Hematopoietic multipotent progenitor cell treated with erythropoietin and hydrocortisone succinate and interleukin-3 and kit ligand, for 15 days (in vitro differentiated cells): ENCODE results near the gene FOXP1.
"Not testable (repeated sequence)": the region's sequence is repeated elsewhere in the genome, so short reads cannot be mapped to it uniquely, and the experiment has no call there.

Source experiments
- DNase-seq: peaks from one replicate; pipeline ENCODE4 v3.0.0-alpha.2; 2015; ENCODE audit warnings: low spot score

The FOXP1 gene

DNA sequence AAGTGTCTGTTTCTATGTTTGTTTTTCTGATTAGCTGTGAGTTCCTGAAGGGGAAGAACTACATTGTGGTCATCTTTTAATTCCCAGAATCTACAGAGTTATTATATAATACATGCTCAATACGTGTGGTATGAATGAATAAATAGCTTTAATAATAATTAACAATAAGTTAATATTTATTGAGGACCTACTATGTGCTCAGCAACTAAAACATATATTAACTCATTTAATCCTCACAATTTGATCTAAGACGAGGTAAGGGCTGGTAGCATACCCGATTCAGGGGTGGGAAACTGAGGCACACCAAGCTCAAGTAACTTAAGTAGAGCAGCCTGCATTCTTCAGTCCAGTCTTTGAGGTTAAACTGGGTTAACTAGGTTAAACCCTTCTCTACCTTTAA is 553.8 kb downstream of the FOXP1 start:
- no peak for DNase-seq

- no peak for DNase-seq
Measured at GRCh38 chr3:71028802-71029201, 554.7 kb downstream of the FOXP1 start.

DNA sequence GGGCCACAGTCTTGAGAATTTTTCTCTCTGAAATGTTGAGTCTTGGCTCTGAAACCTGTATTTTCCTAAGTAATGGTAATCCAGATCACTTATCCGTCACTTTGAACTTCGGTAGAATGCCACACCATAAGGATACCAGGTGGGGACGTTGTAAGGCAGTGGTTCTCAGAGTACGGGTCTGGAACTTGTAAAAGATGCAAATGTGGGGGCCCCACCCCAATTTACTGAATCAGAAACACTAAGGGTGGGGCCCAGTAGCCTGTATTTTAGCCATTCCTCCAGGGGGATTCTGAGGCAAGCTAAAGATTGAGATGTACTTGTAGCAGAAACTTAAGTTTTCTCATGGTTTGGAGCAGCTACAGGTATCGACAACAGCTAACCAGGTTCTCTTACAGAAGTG is 555.3 kb downstream of the FOXP1 start:
- no peak for DNase-seq

DNA sequence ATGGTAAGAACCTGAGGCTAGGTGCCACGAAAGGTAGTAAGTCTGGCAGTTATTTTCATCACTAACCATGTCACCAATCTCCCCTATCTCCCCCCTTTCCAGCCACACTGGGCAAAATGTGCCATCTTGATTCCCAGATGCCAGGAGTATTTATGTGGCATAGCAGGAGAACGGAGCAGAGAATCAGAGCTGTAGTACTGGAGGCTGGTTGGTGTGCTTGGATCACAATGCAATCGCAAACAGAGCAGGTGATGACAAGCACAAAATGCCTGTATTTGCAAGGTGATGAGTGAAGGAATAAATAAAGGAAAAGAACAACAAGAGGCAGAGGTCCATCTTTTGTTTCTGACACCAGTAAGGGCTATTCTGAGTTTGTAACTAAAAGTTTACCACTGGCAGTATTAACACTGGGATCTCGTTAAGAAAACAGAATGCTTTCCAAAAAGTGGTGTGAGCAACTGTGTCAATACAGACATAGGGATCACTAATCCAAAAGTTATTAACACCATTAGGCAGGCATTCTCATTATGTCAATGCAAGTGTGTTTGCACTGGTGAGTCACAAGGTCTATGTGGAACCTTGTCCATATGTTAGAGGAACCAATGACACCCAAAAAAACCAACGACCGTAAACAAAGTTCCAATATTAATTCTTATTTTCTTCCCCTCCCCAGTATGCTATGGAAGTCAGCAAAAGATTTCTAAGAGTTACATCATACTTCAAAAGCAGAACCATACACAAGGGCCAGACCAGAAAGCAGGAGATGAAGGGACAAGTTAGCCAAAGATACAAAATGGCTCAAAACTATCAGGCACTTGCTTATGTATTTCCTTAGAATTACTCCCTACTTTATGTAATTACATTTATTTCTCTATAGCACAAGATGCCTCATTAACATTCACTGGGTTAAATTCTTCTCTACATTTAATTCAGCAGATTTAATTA is 556.6 kb downstream of the FOXP1 start:
- no peak for DNase-seq

GRCh38 chr3:71025516-71025915 is 558.0 kb downstream of the FOXP1 start:
- no peak for DNase-seq

GRCh38 chr3:71025010-71025409 is 558.5 kb downstream of the FOXP1 start:
- DNase-seq, result no peak

DNA sequence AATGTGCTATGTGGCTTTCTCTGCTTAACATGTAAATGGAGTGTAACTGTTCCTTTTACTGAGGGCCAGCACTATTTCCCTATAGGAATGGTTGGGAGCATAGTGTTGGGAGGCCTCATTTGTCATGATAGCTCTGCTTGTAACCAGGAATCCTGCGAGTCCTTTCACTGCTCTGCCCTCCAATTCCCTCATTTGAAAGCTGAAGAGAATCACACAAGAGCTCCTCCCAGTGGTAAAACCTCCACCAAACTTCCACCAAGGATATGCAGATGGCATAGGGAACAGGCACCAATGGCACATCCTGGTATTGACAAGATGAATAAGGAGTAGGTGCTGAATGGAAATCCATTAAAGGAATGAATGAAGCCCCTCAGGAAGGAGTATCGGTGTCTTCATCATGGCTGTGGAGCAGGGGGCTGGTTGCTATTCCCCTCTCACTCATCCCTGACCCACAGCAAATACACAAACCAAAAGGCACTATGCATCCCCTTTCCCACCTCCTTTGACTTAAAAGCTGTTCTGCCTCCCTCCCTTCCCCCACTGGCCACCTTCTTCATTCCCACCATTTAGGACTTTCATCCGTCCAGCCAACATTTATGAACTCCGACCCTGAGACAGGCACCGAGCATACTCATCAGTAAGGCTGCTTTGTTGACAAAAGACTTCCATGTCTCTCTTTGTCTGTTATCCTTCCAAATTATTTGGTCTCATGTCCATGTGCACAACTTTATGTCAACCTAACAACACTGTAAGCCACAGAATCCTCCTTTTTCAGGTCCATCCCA is 560.8 kb downstream of the FOXP1 start:
- DNase-seq, result no peak

DNA sequence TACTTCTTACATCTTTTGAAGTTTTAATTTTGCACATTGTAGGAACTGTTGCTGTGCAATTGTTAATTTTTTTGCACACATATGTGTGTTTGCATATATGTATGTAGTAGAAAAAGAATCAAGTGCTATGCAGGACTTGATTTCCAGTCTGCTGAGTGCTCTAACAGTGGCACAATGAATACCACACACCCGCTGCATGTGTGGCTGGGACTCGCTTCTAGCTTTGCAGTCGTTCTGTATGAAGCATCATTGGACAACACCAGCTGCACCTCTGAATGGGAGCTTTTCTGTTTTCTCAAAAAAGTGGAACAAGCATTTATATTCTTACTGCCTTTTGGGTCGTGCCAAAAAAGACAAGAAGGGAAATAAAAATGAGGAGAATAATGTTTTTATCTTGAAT is 564.7 kb downstream of the FOXP1 start:
- DNase-seq, result no peak

- no peak for DNase-seq
Measured at GRCh38 chr3:71016178-71016845, 567.2 kb downstream of the FOXP1 start.

- not testable (repeated sequence) for DNase-seq
Measured at GRCh38 chr3:71014616-71015015, 568.9 kb downstream of the FOXP1 start.

DNA sequence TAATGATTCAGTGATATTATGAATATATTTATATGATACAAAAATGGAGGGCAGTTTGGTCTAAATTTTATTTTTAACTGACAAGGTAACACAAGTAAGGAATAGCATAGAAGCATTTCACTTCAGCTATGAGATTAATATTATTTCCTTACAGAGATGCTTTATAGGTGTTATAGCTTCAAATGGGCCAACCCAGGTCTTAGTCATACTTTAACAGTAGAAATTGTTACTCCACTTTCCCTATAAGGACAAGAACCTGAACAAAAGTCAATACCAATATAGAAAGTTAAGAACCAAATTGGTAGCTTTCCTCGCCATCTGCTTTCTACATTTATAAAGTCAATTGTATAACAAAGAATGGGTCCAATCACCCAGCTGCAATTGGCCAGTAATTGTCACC is 570.6 kb downstream of the FOXP1 start:
- DNase-seq, result no peak

DNA sequence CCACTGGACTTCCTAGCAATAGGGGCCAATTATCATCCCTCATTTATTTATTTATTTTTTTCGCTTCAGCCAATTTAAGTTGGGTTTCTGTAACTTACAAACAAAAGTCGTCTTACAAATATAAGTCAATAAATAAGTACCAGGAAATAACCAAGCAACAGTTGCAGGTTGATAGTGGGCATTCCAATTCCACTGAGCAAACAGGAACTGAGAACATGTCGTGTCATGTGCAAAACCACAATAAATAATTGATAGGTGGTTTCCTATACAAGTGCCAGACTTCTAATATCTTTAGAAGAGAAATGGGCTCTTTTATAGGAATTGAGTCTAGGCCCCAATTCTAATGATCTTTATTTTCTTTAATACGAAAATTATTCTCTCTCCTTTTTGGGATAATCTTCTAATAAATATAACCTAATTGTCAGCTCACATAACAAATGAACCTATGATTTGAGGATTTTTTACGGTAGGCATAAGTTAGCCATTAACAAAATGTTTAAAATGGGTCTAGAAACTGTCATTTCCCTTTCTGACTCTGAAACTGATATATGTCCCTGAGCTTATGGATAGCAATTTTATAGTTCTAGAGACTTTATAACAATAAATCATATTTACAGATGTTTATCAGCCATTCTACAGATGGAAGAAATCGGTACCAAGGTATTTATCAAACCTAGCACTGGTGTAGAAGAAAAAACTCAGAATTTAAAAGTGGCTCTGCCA is 571.8 kb downstream of the FOXP1 start:
- DNase-seq, result no peak

GRCh38 chr3:71010726-71011455 is 572.6 kb downstream of the FOXP1 start:
- no peak for DNase-seq

DNA sequence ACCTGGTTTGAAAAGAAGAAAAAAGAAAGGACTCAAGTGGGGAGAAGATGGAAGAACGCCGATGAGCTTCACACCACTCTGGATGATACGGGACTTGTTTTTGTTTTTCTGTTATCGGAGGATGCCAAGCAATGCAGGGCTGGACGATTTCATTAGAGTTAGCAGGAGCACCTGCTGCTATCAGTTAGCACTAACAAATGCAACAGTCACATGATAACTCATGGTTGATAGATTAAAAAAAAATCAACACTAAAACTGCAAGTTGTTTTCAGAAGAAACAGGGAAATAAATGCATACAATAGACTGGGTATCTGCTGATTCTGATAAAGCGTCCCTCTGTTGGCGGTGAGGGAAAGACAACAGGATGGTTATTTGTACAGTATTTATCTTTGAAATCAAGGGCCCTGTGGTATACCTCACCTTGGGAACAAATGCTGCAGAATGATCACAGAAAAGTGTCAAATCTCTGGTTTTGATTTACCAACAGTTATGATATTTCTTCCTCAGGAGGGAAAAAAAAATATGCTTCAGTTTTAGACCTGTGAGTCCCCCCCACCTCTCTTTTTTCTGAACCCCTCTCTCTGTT is 575.1 kb downstream of the FOXP1 start:
- DNase-seq, result no peak

DNA sequence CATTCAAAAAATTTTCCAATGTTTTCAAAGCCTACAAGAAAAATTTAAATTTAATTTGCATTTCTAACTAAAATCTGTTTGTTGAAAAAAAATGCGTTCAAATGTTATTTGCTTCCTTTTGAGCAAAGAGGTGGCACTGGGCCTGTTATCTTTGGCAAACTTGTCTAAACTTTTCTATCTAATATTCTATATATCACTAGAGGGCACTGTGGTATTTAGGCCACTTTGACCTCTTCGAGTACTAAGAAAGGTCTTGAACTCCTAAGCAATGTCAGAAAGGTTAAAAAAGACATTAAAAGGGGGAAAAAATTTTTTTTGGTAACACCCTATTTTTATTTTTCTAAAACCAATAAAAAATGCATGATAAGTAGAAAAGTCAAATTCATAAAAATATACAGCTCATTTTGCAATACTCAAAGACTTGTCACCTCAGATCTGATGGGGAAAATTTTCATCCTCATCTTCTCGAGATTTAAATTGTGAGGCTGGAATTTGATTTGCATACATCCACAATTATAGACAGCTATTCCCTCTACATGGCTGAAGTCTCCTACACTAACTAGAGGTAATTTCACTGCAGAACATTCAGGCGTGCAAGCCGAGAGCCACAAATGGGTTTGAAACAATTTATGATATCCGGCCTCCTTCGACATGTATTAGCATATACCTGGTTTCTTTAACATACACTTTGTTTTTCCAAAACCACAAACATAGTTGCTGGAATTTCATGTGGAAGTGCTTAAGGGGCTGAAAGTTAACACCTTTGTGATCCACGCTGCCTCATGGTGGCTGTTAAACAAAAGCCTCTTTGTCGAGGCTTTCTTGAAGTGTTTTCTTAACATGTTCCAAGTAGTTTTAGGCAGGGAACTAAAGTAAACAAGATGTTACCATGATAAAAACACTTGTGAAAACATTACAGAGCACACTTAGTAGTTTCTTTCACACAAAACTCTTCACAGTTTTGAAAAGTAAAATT is 576.4 kb downstream of the FOXP1 start:
- peak; percentile 67 for DNase-seq

DNA sequence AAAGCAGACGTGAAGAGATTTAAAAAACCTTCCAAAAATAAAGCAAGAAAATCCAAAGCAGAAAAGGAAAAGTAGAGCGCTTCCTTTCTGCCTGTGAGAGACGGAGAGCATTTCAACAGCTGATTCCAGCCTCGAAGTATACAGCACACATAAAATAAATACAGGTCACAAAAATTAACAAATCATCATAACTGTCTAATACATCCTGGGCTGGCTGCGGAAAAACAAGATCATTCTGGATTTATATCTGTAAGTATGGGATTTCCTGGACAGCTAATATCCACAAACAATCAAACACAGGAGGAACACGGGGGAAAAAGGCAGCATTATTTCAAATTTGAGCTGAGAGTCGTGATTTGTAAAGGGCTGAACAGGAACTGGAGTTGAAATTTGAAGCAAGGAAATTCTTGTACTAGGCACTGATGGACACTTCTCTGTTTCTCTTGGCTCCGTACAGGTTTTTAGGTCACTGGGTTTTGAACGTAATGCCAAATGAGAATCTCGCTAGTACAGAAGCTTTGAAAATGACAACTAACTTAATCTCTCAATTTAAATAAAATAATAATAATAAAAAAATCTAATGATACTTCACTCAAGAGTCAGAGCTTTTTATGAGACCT is 577.7 kb downstream of the FOXP1 start:
- DNase-seq, result no peak

DNA sequence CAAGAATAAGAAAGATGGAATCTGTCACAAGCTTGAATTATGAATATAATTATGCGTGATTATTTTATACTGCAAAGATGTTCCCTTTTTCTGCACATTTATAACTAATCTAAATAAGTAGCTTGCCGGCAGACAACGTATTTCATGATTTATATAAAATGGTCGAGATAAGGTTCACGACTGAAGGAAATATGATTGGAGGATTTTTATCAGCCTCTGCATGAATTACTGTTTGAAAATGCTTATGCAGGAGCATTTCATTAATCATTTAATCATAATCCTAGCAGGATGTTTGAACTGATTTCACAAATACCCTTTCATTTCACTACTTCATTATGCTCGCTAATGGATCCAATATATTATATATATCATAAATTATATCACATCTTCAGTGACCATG is 580.0 kb downstream of the FOXP1 start:
- DNase-seq, result no peak

DNA sequence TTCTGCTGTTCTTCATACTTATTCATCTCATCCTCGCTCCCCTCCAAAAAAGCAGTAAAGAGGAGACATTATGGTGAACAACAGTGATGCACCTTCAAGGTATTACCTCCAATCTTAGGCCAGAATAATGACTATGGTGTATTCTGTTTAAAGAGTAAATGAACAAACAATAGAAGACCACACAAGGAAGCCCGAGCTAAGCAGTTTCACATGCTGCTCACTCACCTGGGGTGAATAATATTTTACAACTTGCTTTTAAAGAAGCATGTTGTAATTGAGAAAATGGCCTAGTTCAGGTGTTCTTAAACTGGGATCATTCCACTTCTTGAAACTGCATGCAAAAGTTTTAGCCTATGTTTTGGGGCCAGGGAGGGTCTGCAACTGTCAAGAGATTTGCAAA is 581.2 kb downstream of the FOXP1 start:
- DNase-seq, result no peak

- DNase-seq, result no peak
Measured at GRCh38 chr3:71001303-71001830, 582.2 kb downstream of the FOXP1 start.
